AG09319 (cell line): ENCODE results near the gene AKNA.

ENCODE experiments used
- DNase-seq: peaks from one replicate; pipeline ENCODE4 v3.0.0-alpha.2; 2010; ENCODE audit warnings: low read depth; ENCODE audit errors: extremely low read depth
- CTCF ChIP-seq: IDR thresholded peaks from 2 replicates; pipeline ENCODE4 v1.5.1; 2011; ENCODE audit warnings: low read depth, mild to moderate bottlenecking, inconsistent platforms, low read length, moderate library complexity

AKNA gene

GRCh38 chr9:114364134-114365041 lies 23.4 kb downstream of the AKNA start:
- no peak for TF ChIP-seq CTCF
- peak; percentile 55 for DNase-seq

DNA sequence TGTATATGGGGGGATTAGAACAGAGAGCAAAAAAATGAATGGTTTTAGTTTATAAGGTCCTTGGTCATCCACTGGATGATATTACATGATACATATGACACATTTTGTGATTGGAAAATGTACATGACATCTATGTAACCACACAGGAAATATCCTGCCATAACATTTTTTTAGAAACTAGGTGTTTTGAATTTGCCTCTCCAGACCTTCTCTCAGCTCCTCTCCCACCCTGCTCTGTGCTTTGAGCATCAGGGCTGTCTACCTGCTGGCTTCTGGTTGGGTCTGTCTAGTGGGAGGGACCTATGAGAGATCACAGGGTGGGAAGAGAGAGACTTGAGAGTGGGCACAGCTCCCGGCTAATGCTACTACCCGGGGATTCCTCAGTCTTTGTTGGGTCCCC lies 24.4 kb downstream of the AKNA start:
- TF ChIP-seq CTCF: no peak
- no peak for DNase-seq

- no peak for TF ChIP-seq CTCF
- DNase-seq: no peak
Observed at GRCh38 chr9:114362394-114362793, 25.4 kb downstream of the AKNA start.

DNA sequence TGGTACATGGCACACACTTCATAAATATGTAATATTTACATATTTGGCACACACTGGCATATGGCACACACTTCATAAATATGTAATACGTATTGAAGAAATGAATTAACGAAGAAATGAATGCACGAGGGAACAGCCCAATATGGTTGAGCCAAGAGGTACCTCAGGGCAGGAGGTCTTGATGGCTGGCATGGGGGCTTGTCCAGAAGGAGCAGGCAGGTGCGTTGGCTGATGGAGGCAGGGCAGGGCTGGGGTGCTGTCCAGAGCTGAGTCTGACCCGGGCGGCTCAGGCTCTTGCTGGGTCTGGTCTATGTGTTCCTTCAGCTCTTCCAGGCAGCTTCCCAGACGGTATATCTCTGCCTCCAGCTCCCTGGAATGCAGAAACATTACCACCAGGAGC lies 26.2 kb downstream of the AKNA start:
- no peak for TF ChIP-seq CTCF
- no peak for DNase-seq

GRCh38 chr9:114359801-114360200 lies 28.0 kb downstream of the AKNA start:
- DNase-seq: no peak
- no peak for TF ChIP-seq CTCF

- no peak for DNase-seq
- no peak for TF ChIP-seq CTCF
Observed at GRCh38 chr9:114357911-114358328, 29.9 kb downstream of the AKNA start.

- no peak for DNase-seq
- TF ChIP-seq CTCF: no peak
Observed at GRCh38 chr9:114357360-114357759, 30.4 kb downstream of the AKNA start.
